Right hindlimb (tissue), 1 donor: ENCODE results near the gene ITGAV.
A peak's percentile ranks its signal among the peaks of the same experiment; 100 is the strongest.
"Not testable (repeated sequence)": the region's sequence is repeated elsewhere in the genome, so short reads cannot be mapped to it uniquely, and the experiment has no call there.

Experiments used
- DNase-seq: peaks from one replicate; pipeline ENCODE4 v3.0.0-alpha.2; 2018

The ITGAV gene

DNA sequence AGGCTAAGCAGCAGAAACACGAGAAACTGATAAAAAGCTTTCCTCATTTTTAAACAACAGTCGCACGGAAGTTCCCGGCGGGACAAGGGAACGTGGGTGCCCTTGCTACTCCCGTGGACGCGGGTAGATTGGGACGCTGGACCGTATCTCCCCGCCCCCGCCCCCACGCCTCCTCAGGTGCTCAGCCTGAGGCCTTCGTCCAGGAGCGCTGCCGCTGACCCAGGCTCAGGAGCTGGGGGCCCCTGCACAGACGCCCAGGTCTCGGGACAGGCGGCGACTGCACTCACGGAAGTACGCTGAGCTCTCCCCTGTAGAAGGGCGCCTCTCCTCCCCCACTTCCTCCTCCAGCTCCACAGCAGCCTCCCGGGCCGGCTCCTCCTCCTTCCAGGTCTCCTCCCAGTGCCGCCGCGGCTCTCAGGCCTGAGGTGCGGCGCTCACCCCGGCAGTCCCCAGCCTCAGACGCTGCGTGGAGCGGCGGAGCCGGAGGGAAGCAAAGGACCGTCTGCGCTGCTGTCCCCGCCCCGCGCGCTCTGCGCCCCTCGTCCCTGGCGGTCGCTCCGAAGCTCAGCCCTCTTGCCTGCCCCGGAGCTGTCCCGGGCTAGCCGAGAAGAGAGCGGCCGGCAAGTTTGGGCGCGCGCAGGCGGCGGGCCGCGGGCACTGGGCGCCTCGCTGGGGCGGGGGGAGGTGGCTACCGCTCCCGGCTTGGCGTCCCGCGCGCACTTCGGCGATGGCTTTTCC is at the start of gene ITGAV:
ITGAV (plus strand) TSS at position 445 of the 738 bp plus-strand sequence; CDS start at position 728, 283 bp downstream.
- peak; percentile 95 for DNase-seq

DNA sequence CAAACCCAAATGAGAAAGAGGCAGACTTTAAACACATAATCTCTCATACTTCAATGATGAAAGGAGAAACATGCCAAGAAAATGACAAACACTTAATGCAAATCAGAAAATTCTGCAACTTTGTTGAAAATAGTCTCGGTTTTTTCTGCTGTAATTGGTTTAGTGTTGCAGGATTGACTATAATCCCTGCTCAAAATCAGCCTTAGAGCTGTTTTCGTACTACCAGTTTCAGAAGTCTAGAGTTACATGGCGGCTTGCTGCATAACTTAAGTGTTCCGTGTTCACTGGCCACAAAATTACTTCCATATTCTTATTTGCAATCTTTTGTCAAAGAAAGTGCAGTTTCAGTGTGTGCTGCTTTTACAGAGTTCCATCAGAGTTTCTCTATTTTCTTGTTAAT is 48.9 kb upstream of the ITGAV start:
- no peak for DNase-seq

GRCh38 chr2:186542002-186542401 is 47.9 kb upstream of the ITGAV start:
- DNase-seq: no peak

DNA sequence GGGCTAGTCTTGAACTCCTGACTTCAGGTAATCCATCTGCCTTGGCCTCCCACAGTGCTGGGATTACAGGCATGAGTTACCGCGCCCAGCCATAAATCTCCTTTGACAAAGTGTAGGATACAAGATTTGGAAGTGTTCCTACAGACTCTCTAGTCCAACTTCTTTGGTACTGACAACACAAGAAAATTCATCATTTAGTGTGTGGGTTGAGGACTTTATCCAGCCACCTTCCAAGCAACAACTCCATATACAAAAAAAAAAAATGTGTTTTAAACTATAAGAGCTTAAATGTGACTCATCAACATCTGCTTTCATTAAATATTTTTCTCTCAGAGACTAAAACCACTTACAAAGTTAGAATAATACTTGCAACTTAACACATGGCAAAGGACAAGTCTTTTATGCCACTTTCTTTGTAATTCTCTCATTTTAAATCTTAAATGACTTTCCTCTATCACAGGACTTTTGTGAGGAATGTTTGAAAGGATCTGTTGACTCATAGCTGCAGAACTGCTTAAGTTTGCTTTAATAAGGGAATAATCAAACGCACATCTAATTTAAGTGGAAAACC is 46.2 kb upstream of the ITGAV start:
- no peak for DNase-seq

GRCh38 chr2:186544255-186544675 is 45.6 kb upstream of the ITGAV start:
- no peak for DNase-seq

DNA sequence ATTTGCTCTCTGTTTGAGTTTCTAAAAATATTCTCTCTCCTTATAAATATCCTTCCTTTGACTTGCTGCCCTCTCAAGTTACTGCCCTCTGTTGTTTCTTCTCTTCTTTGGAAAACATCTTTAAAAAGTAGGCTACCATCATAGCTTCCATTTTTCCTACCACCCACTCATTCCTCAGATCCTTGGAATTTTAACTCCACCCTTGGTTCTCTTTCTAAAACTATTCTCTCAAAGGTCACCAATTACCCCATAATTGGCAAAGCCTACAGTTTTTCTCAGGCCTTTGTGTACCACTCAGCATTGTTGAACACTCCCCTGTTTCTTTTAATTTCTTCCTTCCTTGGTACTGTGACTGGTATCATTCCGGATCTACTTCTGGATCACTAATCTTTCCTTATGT is 43.0 kb upstream of the ITGAV start:
- DNase-seq: no peak

DNA sequence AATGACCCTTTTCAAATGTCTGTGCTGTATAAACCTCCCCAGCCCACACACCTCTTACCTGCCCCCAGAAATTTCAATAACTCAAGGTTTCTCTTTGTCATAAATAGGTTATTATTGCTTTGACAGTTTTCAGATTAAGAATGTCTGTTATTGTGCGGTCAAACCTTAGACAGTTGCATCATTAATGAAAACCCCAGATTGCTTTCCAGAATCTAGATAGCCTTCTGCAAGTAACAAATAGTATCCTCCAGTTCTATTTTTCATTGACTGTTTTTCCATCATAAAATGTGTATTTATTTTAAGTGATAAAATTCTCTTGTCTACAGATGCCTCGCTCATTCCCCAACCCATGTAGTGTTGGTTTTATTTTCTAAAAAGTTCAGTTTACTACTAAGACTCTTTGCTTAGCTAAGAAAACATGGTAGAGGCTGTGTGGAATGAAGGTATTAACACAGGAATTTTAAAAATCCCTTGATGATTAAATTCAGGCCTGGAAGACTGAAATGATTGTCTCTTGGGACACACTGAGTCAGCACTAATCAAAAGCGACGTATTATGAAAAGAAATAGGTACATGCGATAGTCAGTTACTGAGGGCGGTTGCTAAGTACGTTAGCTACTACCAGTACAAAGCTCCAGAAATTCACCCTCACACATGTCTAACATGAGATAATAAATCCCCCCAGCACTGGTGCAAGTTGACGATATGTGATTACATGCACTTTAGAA is 38.4 kb upstream of the ITGAV start:
- no peak for DNase-seq

- no peak for DNase-seq
These were observed 35.4 kb upstream of the ITGAV start for GRCh38 chr2:186554429-186554828.

- no peak for DNase-seq
These were observed 34.8 kb upstream of the ITGAV start for GRCh38 chr2:186554850-186555671.

DNA sequence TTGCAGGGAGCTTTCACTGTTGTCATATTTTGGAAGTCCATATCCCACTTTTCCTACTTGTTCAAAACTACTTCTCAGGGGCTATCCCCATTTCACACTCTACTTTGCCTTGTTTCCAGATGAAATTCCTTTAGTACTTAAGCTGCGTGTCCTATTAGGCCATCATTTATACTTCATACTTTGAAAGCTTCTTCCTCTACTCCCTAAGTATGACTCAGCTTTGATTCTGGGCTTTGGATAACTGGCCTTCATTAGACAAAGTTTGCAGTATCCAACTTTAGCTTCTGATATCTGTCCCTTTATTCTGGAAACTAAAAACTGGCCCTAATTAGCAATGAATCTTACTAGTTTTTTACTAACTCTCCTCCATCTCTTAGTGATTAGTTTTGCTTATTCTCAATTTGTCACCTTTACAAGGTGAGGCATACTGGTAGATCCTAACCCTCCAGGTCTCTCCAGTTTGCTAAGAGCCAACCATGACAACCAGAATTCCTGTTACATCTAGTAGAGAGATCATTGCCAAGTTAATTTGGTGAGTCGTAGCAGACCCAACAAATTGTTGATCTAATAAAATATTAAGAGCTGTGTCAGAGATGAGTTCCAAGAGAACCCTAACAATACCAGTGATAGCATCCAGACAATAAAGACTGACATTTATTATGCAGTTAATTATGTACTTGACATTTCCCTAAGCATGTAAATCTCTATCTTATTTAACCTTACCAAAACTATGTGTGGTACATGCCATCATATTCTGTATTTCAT is 31.2 kb upstream of the ITGAV start:
- DNase-seq: no peak

DNA sequence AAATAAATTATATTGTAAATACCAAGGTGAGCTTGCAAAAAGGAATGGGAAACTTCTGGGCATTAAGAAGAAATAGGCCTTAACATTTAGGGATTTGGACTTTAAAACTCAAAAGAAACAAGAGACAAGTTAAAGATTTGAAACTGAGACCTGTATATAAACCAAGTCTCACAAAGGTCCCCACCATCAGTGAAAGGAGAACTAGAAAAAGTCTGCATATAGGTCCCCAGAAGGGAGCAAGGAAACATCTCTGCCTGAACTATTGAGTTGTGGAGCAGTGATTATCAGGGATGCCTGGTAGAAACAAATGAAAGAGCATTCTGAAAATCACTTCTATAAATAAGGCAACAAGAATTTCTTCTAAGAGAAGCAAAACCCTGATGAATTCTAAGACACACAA is 30.5 kb upstream of the ITGAV start:
- DNase-seq: no peak

DNA sequence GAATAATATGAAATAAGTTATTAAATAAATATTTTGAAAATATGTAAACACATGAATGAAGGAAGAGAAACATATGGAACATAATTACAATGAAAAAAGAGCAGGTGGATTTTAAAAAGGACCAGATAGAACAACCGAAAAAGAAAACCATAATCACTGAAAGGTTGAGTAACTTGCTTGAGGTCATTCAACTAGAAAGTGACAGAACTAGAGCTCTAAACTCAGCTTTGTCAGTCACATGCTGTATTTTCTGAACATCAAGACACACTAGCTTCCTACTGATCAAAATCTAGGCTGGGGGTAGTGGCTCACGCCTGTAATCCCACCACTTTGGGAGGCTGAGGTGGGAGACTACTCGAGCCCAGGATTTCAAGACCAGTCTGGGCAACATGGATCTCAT is 30.0 kb upstream of the ITGAV start:
- no peak for DNase-seq

DNA sequence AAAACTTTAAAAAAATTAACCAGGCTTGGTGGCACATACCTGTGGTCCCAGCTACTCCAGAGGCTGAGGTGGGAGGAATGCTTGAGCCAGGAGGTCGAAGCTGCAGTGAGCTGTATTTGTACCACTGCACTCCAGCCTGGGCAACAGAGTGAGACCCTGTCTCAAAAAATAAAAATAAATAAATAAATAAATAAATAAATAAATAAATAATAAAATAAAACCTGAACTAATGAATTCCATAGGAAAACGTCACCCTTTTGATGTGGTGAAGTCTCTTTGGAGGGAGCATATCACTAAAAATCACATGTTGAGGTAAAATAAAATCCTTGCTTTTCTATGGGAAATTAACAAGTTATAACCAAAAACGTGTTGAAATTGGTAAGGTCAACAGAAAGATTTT is 29.6 kb upstream of the ITGAV start:
- DNase-seq: no peak

- no peak for DNase-seq
These were observed 28.2 kb upstream of the ITGAV start for GRCh38 chr2:186561467-186562208.

GRCh38 chr2:186562209-186562578 is 27.7 kb upstream of the ITGAV start:
- no peak for DNase-seq

DNA sequence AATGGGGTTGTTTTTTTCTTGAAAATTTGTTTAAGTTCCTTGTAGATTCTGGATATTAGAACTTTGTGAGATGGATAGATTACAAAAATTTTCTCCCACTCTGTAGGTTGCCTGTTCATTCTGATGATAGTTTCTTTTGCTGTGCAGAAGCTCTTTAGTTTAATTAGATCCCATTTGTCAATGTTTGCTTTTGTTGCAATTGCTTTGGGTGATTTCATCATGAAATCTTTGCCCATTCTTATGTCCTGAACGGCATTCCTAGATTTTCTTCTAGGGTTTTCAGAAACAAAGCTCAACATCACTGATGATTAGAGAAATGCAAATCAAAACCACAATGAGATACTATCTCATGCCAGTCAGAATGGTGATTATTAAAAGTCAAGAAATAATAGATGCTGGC is 21.3 kb upstream of the ITGAV start:
- not testable (repeated sequence) for DNase-seq

GRCh38 chr2:186569127-186569526 is 20.7 kb upstream of the ITGAV start:
- not testable (repeated sequence) for DNase-seq

GRCh38 chr2:186569897-186570296 is 20.0 kb upstream of the ITGAV start:
- no peak for DNase-seq

DNA sequence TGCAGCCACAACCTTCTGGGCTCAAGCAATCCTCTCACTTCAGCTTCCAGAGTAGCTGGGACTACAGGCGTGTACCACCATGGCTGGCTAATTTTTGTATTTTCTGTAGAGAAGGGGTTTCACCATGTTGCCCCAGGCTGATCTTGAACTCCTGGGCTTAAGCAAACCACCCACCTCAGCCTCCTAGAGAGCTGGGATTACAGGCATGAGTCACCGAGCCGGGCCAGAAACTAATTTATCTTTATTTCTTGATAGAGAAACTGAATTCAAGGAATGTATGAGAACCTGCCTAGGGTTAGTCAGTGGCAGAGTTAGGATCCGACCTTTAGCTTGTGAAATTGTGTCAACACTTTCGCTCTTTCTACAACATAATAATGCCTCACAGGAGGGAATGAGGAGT is 19.3 kb upstream of the ITGAV start:
- DNase-seq: no peak

DNA sequence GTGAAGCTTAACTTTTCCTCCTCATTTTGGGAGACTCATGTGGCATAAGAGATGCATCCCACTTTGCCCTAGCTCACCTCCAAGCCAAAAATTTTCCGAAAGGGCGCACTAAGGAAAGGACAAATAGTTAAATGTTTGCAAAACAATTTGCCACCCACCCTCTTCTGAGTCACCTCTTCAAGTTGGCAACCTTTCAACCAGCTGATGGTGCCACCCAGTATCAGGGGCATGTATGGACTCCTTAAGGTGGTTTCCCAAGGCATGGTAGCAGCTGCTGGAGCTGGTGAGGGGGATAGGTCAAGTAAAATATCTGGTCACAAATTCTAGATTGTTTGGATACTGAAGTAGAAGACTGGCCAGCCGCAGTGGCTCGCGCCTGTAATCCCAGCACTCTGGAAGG is 17.2 kb upstream of the ITGAV start:
- DNase-seq: no peak

DNA sequence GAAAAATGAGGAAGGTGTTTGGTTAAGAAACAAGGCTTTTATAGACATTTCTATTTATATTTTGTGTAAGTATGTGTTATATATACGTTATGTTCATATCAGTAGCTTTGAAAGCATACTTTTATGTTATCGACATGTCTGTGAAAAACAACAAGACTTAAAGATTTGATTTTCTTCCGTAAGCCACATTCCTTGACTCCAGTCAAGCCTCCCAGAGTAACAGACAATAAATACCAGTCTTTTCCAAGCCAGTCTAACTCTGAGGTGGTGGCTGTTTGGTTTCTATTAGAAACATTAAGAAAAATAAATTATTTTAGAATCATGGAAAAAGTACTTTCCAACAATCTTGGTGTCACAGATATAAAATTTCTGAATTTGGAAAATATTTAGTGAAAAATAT is 16.3 kb upstream of the ITGAV start:
- no peak for DNase-seq

DNA sequence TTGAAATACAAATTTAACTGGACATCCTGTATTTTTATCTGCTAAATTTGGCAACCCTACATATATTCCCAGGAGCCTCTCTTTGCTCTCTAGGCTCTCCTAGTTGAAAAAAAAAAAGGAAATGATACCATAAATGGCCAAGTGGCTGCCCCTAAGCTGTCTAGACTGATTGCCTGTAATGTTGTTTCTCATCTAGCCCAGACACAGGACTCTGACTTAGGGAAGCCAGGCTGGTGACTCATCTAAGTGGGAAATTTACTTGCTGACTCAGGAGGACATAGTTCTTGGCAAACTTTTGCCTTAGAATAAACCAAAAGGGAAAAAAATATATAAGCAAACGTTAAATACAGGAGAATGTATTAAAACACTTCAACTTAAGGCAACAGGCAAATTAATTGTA is 14.6 kb upstream of the ITGAV start:
- DNase-seq: peak; percentile 52
